HG03432 (cell line): ENCODE results near the gene CTXN1.
"Not testable (repeated sequence)": the region's sequence is repeated elsewhere in the genome, so short reads cannot be mapped to it uniquely, and the experiment has no call there.

Experiments
- ATAC-seq: cut with Tn5 transposase; IDR thresholded peaks from one replicate; pipeline ENCODE4 v1.9.1; 2021; ENCODE audit warnings: mild to moderate bottlenecking, moderate library complexity; ENCODE audit not compliant: unreplicated experiment

The CTXN1 gene

GRCh38 chr19:7926727-7927604, 1.0 kb upstream of the CTXN1 start:
- no peak for ATAC-seq

GRCh38 chr19:7925171-7925851, 624 bp downstream of the CTXN1 start:
- ATAC-seq = peak; percentile 34

DNA sequence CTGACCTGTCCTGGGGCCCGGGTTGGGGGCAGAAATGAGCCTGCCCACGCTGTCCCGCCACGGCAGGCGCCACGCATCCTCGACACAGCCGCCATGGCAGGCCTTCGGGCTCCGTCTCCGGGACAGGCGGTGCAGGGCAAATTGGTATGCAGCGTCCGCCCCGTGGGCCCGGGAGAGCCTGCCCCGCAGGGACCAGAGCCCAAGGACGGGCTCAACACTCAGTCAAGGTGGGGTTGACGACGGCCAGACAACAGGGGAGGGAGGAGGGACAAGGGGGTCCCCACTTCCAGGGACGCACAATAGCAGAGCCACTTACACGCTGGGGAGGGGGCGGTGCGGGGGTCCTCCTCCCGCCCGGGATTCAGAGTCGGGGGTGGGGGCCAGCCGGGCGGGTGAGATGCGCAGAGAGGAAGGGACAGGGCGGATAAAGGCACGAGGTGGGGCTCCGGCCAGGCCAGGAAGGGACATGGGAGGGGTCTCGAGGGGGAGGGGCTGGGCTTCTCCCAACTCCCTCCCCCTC, 1.2 kb downstream of the CTXN1 start:
- ATAC-seq = no peak

DNA sequence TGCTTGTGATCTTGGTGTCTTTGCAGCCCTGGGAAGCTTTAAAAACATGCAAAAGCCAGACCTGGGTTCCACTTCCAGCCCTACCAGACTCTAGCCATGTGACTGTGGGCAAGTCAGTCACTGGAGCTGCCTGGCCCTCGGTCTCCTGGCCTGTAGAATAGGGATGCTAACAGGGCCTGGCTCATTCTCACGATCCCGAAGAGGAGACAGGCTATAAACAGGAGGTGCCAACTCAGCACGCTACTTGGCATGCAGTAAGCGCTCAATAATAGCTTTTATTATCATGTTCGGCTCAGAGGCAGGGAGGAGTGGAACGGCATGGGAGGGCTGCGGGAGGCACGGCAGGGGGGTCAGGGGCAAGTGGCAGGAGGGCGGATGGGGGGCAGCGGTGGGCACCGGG, 1.7 kb downstream of the CTXN1 start:
- no peak for ATAC-seq

- ATAC-seq = no peak
Measured at GRCh38 chr19:7923295-7924191, 2.4 kb downstream of the CTXN1 start.

- no peak for ATAC-seq
Measured at GRCh38 chr19:7922836-7923195, 3.1 kb downstream of the CTXN1 start.

- no peak for ATAC-seq
Measured at GRCh38 chr19:7921967-7922835, 3.7 kb downstream of the CTXN1 start.

DNA sequence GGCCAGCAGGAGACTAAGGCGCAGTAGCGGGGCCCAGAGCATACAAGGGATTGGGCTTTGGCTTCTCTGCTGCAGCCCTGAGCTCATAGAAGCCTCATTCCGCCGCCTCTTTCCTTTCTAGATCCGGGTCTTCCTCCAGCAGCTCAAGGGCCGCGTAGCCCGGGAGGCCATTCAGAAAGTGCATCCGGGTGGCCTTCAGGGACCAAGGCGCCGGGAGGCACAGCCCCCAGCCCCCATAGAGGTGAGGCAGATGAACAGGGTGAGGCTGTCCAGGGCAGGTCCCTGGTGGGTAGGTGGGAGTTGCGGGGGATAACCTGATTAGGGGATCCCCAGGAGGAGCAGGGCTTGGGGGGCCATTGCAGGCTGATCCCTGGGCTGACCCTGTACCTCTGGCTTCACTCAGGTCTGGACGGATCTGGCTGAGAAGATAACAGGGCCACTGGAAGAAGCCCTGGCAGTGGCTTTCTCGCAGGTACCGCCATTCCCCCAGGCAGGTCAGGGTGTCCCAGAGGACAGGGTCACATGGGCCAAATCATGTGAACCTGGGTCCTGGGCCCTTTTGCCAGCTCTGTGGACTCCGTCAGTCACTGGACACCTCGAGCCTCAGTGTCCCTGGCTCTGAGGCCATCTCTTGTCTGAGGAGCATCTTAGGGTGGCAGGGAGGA, 4.5 kb downstream of the CTXN1 start:
- ATAC-seq = no peak

DNA sequence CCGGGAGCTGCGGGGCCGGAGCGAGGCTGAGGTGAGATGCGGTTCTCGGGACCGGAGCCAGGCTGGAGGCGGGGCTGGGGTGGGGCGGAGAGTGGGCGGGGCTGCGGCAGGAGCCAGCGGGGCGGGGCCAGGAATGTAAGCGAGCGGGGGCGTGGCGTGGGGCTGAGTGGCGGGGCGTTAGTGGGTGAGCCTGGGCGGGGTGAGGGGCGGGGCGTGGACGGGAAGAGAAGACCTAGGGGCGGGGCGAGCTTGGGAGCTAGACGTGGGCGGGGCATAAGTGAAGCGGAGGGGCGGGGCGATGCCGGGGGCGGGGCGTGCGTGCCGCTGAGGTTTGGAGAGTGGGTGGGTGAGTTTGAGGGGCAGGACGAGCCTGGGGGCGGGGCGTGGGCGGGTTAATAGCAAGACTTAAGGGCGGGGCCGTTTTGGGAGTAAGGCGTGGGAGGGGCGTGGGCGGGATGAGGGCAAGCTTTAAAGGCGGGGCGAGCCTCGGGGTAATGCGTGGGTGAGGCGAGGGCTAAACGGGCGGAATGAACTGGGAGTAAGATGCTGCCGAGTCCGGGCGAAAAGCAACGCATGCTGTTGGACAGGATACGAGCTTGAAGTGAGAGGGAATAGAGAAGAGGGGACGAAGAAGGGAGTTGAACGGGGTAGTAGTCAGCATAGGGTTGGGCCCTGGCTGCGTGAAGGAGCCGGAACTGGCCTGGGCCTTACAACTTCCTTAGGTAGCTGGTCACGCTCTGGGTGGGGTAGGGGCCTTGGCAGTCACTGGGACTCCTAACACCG, 5.2 kb downstream of the CTXN1 start:
- ATAC-seq = peak; percentile 45

DNA sequence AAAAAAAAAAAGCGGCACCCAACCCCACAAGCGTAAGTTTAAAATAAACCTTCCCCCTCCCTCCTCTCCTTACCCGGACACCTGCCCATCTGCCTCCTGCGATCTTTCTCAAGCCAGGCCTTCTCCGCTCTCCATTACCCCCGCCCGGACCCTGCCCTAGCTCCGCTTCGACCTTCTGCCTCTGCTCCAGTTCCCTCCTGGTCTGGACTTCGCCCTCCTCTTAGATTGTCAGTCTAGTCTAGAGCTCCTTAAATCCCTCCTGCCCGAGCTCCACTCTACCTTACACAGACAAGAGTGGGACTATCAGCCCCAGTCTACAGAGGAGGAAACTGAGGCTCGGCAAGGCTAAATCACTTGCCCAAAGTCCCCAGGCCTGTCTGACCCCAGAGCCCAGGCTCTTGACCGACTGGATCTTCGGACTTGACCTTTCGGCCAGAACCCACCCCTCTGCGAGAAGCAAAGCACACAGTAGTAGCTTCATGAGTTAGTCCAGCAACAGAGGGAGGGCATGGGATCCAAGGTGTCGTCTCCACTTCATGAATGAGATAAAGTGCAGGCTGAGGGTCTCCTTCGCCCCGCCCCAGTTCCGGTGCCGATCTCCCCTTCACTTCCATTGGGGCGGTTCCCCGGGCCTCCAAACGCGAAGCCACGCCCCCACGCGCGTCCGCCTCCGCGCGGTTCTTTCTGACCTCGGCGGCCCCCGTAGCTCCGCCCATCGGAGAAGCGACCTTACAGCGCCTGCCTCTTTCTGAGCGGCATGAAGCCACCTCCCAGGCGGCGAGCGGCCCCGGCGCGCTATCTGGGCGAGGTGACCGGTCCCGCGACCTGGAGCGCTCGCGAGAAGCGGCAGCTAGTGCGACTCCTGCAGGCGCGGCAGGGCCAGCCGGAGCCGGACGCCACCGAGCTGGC, 6.1 kb downstream of the CTXN1 start, which contains the start of gene SNAPC2:
Gene SNAPC2 (plus strand): TSS at position 729 of the 909 bp plus-strand sequence. CDS start 29 bp downstream, at position 758.
- peak; percentile 64 for ATAC-seq

DNA sequence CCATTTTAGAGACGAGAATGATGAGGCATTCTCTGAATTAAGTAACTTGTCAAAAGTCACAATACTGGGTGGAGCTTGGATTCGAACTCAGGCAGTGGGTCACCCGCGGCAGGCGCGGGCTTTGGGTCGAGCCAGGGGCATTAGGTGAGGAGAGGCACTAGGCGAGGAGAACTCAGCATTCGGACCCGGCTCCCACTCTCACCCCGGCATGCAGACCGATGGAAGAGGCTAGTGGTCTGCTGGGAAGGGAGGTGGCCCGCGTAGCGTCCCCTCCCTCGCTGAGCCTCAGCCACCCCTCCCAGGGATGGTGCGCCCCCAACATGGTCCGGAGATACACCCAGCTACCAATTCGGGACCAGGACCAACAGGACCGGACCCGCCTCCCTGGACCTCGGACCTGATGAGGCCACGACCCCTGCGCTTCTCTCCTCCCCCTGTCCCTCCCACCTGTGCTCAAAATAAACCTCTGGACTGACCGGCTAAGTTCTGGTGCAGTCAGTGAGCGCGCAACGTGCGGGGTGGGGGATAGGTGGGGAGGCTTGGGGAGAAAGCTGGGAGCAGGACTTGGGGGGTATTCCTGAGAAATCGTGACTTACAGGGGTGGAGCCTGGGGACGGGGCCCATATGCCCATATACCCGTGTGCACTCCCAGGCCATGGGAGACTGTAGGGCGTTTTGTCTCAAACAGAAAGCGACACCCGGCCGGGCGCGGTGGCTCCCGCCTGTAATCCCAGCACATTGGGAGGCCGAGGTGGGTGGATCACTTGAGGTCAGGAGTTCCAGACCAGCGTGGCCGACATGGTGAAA, 7.1 kb downstream of the CTXN1 start:
- ATAC-seq = no peak

- ATAC-seq = not testable (repeated sequence)
Measured at GRCh38 chr19:7918062-7918614, 7.8 kb downstream of the CTXN1 start.

DNA sequence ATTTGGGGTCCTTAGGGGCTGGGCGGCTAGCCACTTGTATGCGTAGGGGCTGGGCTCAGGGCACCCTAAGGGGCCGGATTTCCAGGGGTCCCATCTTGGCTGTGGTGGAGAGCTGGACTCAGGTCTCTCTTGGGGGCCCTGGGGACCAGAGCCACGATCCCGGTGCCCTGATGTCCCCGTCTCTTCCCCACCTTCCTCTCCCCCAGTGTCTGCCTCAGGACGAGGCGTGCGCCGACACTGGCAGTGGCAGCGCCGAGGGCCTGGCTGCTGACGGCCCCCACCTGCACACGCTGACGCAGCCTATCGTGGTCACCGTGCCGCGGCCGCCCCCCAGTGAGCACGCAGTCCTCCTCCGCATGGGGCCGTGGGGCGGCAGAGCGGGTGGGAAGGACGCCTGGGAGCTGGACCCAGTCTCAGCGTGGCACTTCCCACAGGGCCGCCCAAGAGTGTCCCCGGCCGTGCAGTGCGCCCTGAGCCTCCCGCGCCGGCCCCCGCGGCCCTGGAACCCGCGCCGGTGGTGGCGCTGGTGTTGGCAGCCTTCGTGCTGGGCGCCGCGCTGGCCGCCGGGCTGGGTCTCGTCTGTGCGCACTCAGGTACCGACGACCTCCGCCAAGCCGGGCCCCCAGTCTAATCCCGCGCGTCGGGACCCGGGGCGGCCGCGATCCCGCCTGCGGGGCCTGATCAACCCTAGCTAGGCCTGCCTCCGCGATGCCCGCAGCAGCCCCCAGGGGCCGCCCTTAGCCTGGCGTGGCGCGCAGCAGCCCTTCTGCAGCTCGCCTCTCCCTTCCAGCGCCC, 8.5 kb downstream of the CTXN1 start:
- ATAC-seq = no peak

GRCh38 chr19:7916955-7917266, 9.0 kb downstream of the CTXN1 start:
- ATAC-seq = no peak

GRCh38 chr19:7916103-7916954, 9.6 kb downstream of the CTXN1 start:
- ATAC-seq = no peak
